HG03103 (cell line): ENCODE results near the gene PABPC1L.

ENCODE experiments used
- ATAC-seq: cut with Tn5 transposase; IDR thresholded peaks from one replicate; pipeline ENCODE4 v1.9.1; 2021; ENCODE audit warnings: low read depth; ENCODE audit not compliant: unreplicated experiment

Gene PABPC1L

GRCh38 chr20:44900231-44900854 lies 9.5 kb upstream of the PABPC1L start:
- ATAC-seq = no peak

DNA sequence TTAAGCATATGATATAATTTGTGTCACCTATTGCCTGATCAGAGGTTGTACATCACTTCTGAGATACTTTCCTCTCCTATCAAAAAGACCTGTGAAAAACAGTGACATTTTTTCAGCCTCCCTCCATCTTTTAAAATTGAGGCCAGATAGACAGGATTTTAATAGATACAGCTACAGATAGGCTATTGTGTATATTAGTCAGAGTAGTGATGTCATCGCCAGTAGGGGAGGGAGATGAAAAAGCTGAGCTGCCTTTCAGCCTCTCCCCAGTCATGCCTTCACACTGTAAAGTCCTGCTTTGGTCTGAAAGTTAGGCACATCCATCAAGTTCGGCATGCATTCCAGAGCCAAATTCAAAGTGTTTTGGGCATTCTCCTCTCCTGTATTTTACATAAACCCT lies 7.9 kb upstream of the PABPC1L start:
- no peak for ATAC-seq

- no peak for ATAC-seq
Measured at GRCh38 chr20:44904377-44904776, 5.5 kb upstream of the PABPC1L start.

DNA sequence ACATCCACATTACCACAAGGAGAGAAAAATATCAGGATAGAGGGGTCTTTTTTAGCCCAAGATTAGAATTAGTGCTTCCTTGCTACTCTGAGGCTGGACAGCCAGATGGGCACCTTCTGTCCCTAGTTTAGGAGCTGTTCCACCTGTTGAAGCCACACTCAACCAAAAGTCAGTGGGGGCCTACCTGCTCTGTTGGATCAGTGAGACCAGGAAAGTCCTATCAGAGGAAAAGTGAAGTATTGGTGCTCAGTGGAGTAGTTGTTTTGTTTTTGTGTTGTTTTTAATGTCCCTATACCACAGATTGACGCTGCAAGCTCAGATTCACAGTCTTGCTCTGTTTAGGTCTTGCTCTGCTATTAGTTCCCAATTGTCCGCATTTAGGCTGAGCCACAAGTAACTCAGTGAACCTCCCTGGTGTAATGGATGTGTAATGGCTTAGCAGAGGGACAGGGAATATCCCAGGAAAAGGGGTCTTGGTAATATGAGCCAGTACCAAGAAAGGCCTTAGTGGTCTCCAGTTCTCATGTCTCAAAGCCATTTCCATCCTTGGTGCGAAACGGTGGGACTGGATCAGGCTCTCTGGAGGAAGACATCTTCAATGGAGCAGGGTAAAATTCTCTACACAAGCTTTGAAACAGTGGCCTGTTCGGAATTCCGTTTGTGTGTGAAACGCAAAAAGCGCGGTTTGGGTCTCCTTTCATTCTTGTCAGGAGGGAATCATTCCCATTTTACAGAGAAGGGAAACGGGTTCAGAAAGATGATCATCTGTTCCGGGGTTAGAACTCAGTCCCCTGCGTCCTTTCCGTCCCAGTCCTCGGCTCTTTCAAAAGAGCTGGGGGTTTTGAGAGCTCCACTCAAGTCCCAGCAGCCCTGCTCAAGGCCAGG lies 631 bp upstream of the PABPC1L start:
- no peak for ATAC-seq

DNA sequence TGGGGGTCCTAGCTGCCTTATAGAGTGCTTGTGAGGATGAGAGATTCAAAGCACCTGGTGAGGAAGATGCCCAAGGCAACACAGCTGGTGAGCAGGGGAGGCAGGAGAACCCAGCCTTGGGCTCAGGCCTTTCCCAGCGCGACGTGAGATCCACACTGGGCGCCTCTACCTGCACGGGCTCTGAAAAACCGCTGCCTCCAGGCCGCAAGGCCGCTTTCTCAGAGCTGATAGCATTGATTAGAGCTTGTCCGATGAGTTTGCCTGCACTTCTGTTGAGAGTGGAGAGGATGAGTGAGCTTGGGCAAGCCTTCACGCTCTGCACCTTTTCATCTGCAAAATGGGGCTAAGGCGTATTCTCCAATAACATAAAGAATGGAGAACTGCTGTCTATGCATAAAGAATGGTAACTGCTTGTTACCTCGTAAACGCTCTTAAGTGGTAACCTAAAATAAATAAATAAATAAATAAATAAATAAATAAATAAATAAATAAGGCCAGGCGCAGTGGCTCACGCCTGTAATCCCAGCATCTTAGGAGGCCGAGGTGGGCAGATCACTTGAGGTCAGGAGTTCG lies 916 bp downstream of the PABPC1L start:
- no peak for ATAC-seq

DNA sequence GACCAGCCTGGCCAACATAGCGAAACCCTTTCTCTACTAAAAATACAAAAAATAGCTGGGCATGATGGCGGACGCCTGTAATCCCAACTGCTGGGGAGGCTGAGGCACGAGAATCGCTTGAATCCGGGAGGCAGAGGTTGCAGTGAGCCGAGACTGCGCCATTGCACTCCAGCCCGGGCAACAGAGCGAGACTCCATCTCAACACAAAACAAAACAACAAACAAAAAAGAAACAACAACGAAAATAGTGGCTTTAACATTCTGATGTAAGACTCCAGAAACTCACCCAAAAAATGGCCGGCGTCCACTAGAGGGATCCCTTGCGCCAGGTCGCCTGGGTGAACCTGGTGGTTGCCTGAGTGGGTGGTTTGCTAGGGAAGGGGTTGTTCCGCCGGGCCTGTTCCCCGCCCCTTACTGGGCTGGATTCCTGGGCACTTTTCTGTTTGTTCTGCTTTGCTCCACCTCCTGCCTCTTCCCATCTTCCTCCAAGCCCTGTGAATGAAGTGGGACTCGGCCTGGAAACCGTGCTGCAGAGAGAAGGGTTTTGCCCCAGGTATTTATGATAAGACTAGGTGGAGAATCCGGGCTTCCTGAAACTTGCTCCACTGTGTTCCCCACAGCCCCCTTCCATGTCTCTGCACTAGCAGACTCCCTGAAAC lies 1.5 kb downstream of the PABPC1L start:
- no peak for ATAC-seq

DNA sequence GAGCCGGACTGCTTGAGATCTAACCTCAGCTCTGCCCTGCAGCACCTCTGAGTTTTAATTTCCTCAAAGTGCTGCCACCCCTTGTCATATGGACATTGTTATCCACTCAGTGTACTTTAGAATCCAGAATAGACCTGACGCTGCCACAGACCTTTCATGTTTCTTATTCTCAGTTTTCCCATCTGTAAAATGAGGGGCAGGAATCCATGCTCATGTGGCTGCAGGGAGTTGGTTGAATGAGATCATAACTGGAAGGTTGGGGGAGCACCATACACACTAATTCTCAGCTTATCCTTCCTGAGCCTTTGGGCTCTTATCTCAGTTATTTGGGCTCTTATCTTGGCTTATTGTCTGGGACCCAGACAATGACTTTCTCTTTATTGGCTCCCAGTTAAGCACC lies 2.3 kb downstream of the PABPC1L start:
- ATAC-seq = no peak

- no peak for ATAC-seq
Measured at GRCh38 chr20:44914924-44915323, 5.1 kb downstream of the PABPC1L start.

- ATAC-seq = no peak
Measured at GRCh38 chr20:44916586-44916985, 6.7 kb downstream of the PABPC1L start.

DNA sequence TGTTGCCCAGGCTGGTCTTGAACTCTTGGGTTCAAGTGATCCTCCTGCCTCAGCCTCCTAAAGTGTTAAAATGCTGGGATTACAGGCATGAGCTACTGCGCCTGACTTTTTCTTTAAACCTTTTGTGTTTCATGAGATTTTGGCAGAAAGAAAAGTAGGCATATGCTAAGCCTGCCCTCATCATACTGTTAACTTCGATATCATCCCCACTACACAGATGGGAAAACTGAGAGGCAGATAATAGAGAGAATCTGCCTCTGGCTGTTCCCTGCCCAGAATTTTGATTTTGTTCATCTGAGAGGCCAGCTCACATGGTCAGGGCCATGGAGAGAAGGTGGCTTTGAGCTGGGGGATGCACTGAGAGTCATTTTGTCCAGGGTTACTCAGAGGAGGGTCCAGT lies 7.5 kb downstream of the PABPC1L start:
- no peak for ATAC-seq

GRCh38 chr20:44918342-44918741 lies 8.5 kb downstream of the PABPC1L start:
- ATAC-seq = no peak

- ATAC-seq = no peak
Measured at GRCh38 chr20:44918761-44919160, 8.9 kb downstream of the PABPC1L start.

- ATAC-seq = no peak
Measured at GRCh38 chr20:44921447-44921846, 11.6 kb downstream of the PABPC1L start.

DNA sequence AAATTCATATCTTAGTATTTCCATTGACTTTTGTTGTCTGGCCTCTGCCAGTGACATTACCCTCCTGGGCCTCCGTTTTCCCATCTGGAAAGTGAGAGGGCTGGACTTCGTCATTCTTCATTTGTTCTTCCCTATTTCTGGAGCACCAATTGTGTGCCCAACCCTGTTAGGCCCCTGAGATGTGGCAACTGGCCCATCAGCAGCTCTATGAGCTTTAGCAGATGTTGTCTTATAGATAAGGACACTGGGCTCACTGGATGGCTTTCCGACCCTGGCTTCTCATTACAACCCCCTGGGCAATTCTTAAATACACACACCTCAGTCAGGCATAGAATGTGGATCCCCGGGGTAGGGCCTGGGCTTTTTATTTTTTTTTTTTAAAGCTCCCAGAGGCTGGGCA lies 14.7 kb downstream of the PABPC1L start:
- no peak for ATAC-seq

DNA sequence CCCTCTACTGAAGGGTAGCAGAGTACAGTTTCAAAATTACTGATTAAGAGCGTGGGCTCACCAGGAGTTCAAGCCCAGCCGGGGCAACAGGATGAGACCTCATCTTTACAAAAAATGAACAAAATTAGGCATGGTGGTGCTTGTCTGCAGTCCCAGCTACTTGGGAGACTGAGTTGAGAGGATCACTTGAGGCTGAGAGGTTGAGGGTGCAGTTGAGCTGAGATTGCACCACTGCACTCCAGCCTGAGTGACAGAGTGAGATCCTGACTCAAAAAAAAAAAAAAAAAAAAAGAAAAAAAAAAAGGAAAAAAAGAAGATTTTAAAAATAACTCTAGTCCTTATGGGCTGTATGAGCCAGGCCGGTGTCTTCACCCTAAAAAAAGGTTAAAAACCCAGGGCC lies 18.7 kb downstream of the PABPC1L start:
- ATAC-seq = no peak

- ATAC-seq = no peak
Measured at GRCh38 chr20:44930517-44931168, 20.8 kb downstream of the PABPC1L start.

DNA sequence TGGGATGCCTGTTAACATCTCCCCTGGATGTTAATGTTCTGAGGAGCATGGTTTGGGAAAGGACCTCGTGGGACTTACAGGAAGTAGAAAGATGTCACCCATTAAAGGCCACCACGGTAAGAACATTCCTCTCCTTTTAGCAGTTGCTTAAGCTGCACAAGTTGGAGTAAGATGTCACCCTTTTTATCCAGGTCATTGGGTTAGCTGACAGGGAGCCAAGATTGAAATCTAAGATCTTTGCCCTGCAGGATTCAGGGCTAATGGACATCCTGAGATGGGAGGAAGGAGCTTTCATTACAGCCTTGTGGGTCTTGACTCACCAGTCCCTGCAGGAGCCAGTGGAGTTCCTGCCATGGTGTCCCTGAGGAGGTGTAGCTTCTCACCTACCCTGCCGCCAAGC lies 22.1 kb downstream of the PABPC1L start:
- no peak for ATAC-seq

- ATAC-seq = no peak
Measured at GRCh38 chr20:44932916-44933315, 23.1 kb downstream of the PABPC1L start.

GRCh38 chr20:44936510-44936909 lies 26.6 kb downstream of the PABPC1L start:
- no peak for ATAC-seq

DNA sequence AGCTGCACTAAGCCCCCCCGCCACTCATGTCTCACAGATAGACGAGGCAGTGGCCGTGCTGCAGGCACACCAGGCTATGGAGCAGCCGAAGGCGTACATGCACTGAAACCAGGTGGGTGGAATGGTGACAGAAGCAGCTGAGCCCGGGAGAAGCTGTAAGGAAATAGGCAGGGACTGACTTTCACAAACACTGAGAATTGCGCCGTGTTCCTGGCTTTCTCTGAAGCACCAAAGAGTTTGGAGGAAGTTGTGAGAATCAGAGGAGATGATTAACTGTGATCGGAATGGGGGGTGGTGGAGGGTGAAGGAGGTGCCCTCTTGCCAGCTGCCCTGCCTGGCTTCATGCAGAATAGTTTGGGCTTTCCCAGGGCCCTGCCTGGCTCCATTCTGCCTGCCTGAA lies 28.8 kb downstream of the PABPC1L start:
- no peak for ATAC-seq
